ENCODE results near the gene CYP11A1. TPM values are rescaled to one million over a fixed set of nuclear protein-coding genes. Genes with fewer than 3 reads are reported as not detected.

Gene CYP11A1
- total and polyA plus RNA-seq, 3 donors from 2014 or later, result 74.3 to 76.4 (median 76.2) TPM

- Histone ChIP-seq H3K27me3 (no peaks in the 10 kb centered on the region), H3K27ac (no peak overlapping the region), H3K4me3 (no peak overlapping the region), H3K36me3 (ENCODE audit: low read depth, missing control alignments) (no peaks in the 10 kb centered on the region), H3K9me3 (no peaks in the 10 kb centered on the region), H3K4me1 (peaks cover 15% of the 10 kb centered on the region)
- intact Hi-C loops (cut with DNase I; ENCODE audit: low total_unique reads), result no loop called here
- TF ChIP-seq POLR2A (IDR thresholded peaks at IDR 0.05) (no peak), CTCF (IDR thresholded peaks at IDR 0.05) (no peak)
- 85 to 88% methylated on average over 7 of the region's 7 CpGs for whole genome bisulfite sequencing, 2 donors
- no peak for DNase-seq
These were observed 65.7 kb downstream of the CYP11A1 start for GRCh38 chr15:74301583-74302361.

- H3K36me3 ChIP-seq (ENCODE audit: low read depth, missing control alignments), result no peaks in the 10 kb centered on the region
- H3K27ac ChIP-seq, result no peak overlapping the region
- intact Hi-C loops (cut with DNase I; ENCODE audit: low total_unique reads), result no loop called here
- TF ChIP-seq POLR2A (IDR thresholded peaks at IDR 0.05) (no peak), CTCF (IDR thresholded peaks at IDR 0.05) (no peak)
- H3K9me3 ChIP-seq, result no peaks in the 10 kb centered on the region
- no peaks in the 10 kb centered on the region for H3K27me3 ChIP-seq
- no peak for DNase-seq
- H3K4me1 ChIP-seq, result peaks cover 15% of the 10 kb centered on the region
- WGBS, 2 donors, result 75 to 81% methylated on average over 23 to 26 of the region's 26 CpGs
- no peak overlapping the region for H3K4me3 ChIP-seq
These were observed 67.2 kb downstream of the CYP11A1 start for GRCh38 chr15:74300057-74300795.

GRCh38 chr15:74297887-74298286, 69.6 kb downstream of the CYP11A1 start:
- H3K27me3 ChIP-seq, result no peaks in the 10 kb centered on the region
- no peak for DNase-seq
- H3K27ac ChIP-seq, result no peak overlapping the region
- WGBS, 2 donors, result 29 to 41% methylated on average over 1 of the region's 1 CpG
- TF ChIP-seq POLR2A (IDR thresholded peaks at IDR 0.05) (no peak), CTCF (IDR thresholded peaks at IDR 0.05) (no peak)
- no peaks in the 10 kb centered on the region for H3K9me3 ChIP-seq
- no peaks in the 10 kb centered on the region for H3K36me3 ChIP-seq (ENCODE audit: low read depth, missing control alignments)
- intact Hi-C loops (cut with DNase I; ENCODE audit: low total_unique reads), result no loop called here
- H3K4me1 ChIP-seq, result peaks cover 6% of the 10 kb centered on the region
- H3K4me3 ChIP-seq, result no peak overlapping the region

GRCh38 chr15:74295800-74296199, 71.6 kb downstream of the CYP11A1 start:
- WGBS, 2 donors, result 74 to 78% methylated on average over 4 to 6 of the region's 6 CpGs
- H3K9me3 ChIP-seq, result no peaks in the 10 kb centered on the region
- TF ChIP-seq CTCF (IDR thresholded peaks at IDR 0.05), result no peak
- no peak overlapping the region for H3K4me3 ChIP-seq
- H3K27me3 ChIP-seq, result no peaks in the 10 kb centered on the region
- H3K27ac ChIP-seq, result no peak overlapping the region
- H3K4me1 ChIP-seq, result no peaks in the 10 kb centered on the region
- no peak for DNase-seq
- H3K36me3 ChIP-seq (ENCODE audit: low read depth, missing control alignments), result no peaks in the 10 kb centered on the region
- intact Hi-C loops (cut with DNase I; ENCODE audit: low total_unique reads), result no loop called here

Data from testis (tissue), 3 donors.